ENCODE measurements around the gene CLCA1. TPM values are rescaled to one million over a fixed set of nuclear protein-coding genes. Genes with fewer than 3 reads are reported as not detected.

The CLCA1 gene
- total and polyA plus RNA-seq, 2 experiments from 2014 or later, result not detected

GRCh38 chr1:86430376-86430775 is 38.4 kb upstream of the CLCA1 start:
- Histone ChIP-seq H4K20me1 (replicated peaks; ENCODE audit: insufficient read depth) (no peaks in the 10 kb centered on the region), H3K27me3 (ENCODE audit: insufficient read depth) (no peaks in the 10 kb centered on the region), H3K27ac (ENCODE audit: low read depth) (no peak overlapping the region), H2AFZ (peak overlapping the region; percentile 3; the same call in 1 of the 2 replicates), H3K36me3 (ENCODE audit: insufficient read depth) (no peaks in the 10 kb centered on the region), H3K4me2 (no peak overlapping the region), H3F3A (replicated peaks; ENCODE audit: low read depth) (no peaks in the 10 kb centered on the region), H3K9me2 (ENCODE audit: insufficient read depth) (no peaks in the 10 kb centered on the region), H3K4me1 (ENCODE audit: insufficient read depth) (no peaks in the 10 kb centered on the region), H3K79me2 (replicated peaks; ENCODE audit: insufficient read depth) (no peaks in the 10 kb centered on the region), H3K4me3 (no peak overlapping the region)
- no peak for DNase-seq (ENCODE audit: low spot score)
- TF ChIP-seq POLR2AphosphoS5 (IDR thresholded peaks at IDR 0.05; ENCODE audit: low read depth) (no peak), STAT1 (IDR thresholded peaks at IDR 0.05; ENCODE audit: unreplicated experiment) (no peak), ETS1 (IDR thresholded peaks at IDR 0.05) (no peak), EZH2 (IDR thresholded peaks at IDR 0.05; ENCODE audit: low read depth, unreplicated experiment) (no peak), EZH2phosphoT487 (IDR thresholded peaks at IDR 0.05; ENCODE audit: unreplicated experiment) (no peak), CTCF (conservative IDR thresholded peaks at IDR 0.05; ENCODE audit: low read depth in 2 of 2) (no peak), ZNF462 (CRISPR knock-in tag; IDR thresholded peaks at IDR 0.05) (no peak), REST (IDR thresholded peaks at IDR 0.05; ENCODE audit: unreplicated experiment) (no peak), ZNF331 (CRISPR knock-in tag; IDR thresholded peaks at IDR 0.05; ENCODE audit: low read depth) (no peak), JUNB (IDR thresholded peaks at IDR 0.05; ENCODE audit: unreplicated experiment) (no peak), CREB1 (CRISPR knock-in tag; IDR thresholded peaks at IDR 0.05; ENCODE audit: low read depth) (no peak)
- no peaks in the 10 kb centered on the region for H3K4me1 Mint-ChIP-seq
- H3K4me3 Mint-ChIP-seq, result no peak overlapping the region
- no peaks in the 10 kb centered on the region for H3K27me3 Mint-ChIP-seq (ENCODE audit: insufficient read depth, low read depth, poor library complexity)
- H3K27ac Mint-ChIP-seq, result no peak overlapping the region
- no peak for ATAC-seq
- no peaks in the 10 kb centered on the region for H3K36me3 Mint-ChIP-seq (ENCODE audit: low read depth)
- H3K9me3 Mint-ChIP-seq, result no peaks in the 10 kb centered on the region
